Ascending aorta (tissue), 2 donors: ENCODE results near the gene HS3ST1. TPM values are rescaled to one million over a fixed set of nuclear protein-coding genes. Genes with fewer than 3 reads are reported as not detected.

Source experiments
- DNase-seq, 2 donors: peaks; one replicate each; pipeline ENCODE4 v3.0.0-alpha.2; 2019; ENCODE audit warnings: low spot score in 2 of 2
- H3K27ac ChIP-seq, 2 donors: fragments of 200-600 bp; sonication (generic); one replicate each; pipeline ENCODE4 v1.5.1; 2016 to 2017; ENCODE audit warnings: mild to moderate bottlenecking in 1 of 2
- H3K27me3 ChIP-seq: fragments of 200-600 bp; sonication (generic); one replicate; pipeline ENCODE4 v1.5.1; 2017
- H3K36me3 ChIP-seq, 2 donors: fragments of 200-600 bp; sonication (generic); one replicate each; pipeline ENCODE4 v1.5.1; 2016
- H3K4me1 ChIP-seq, 2 donors: fragments of 200-600 bp; sonication (generic); one replicate each; pipeline ENCODE4 v1.5.1; 2016 to 2017; ENCODE audit warnings: mild to moderate bottlenecking in 1 of 2
- H3K4me3 ChIP-seq, 2 donors: fragments of 200-600 bp; sonication (generic); one replicate each; pipeline ENCODE4 v1.5.1; 2016 to 2017; ENCODE audit warnings: mild to moderate bottlenecking in 1 of 2
- H3K9me3 ChIP-seq, 2 donors: fragments of 200-600 bp; sonication (generic); one replicate each; pipeline ENCODE4 v1.5.1; 2016
- CTCF ChIP-seq, 3 experiments: fragments of 200-600 bp in 2 of 3; fragments of 450-650 bp in 1 of 3; sonication (generic) in 2 of 3; IDR thresholded peaks; one replicate each; pipeline ENCODE4 v1.5.1; 2016 to 2019; ENCODE audit warnings: antibody characterized with exemption in 3 of 3, mild to moderate bottlenecking in 1 of 3, moderate library complexity in 1 of 3
- intact Hi-C: fragments of 100-400 bp; cut with DNase I; formaldehyde crosslinking; loops from one replicate; pipeline ENCODE4 v1.15.1; 2023
- total RNA-seq: library from RNA; depleted of rRNA; stranded (reverse); fragments of >200 nt; gene quantifications from one replicate; pipeline ENCODE4 v1.1.0, GENCODE V29; 2016

HS3ST1 gene
- total RNA-seq, 1 donor from 2014 or later: 0.64 TPM

GRCh38 chr4:11471046-11471441 lies 42.4 kb upstream of the HS3ST1 start:
- no peaks in the 10 kb centered on the region for H3K9me3 ChIP-seq
- H3K4me3 ChIP-seq: no peak overlapping the region
- no peak for DNase-seq
- H3K4me1 ChIP-seq: no peaks in the 10 kb centered on the region
- intact Hi-C loops: no loop called here
- no peaks in the 10 kb centered on the region for H3K36me3 ChIP-seq
- no peak for TF ChIP-seq CTCF (IDR thresholded peaks at IDR 0.05)
- H3K27me3 ChIP-seq: no peaks in the 10 kb centered on the region
- no peak overlapping the region for H3K27ac ChIP-seq

- no peak for TF ChIP-seq CTCF (IDR thresholded peaks at IDR 0.05)
- no peaks in the 10 kb centered on the region for H3K36me3 ChIP-seq
- H3K4me3 ChIP-seq: no peak overlapping the region
- no peaks in the 10 kb centered on the region for H3K4me1 ChIP-seq
- no peaks in the 10 kb centered on the region for H3K9me3 ChIP-seq
- intact Hi-C loops: no loop called here
- no peak overlapping the region for H3K27ac ChIP-seq
- H3K27me3 ChIP-seq: no peaks in the 10 kb centered on the region
- no peak for DNase-seq
Measured at GRCh38 chr4:11470438-11471045, 41.8 kb upstream of the HS3ST1 start.

- no peaks in the 10 kb centered on the region for H3K27me3 ChIP-seq
- no peak for DNase-seq
- no peaks in the 10 kb centered on the region for H3K36me3 ChIP-seq
- H3K27ac ChIP-seq: no peak overlapping the region
- H3K4me3 ChIP-seq: no peak overlapping the region
- intact Hi-C loops: no loop called here
- no peaks in the 10 kb centered on the region for H3K9me3 ChIP-seq
- TF ChIP-seq CTCF (IDR thresholded peaks at IDR 0.05): no peak
- no peaks in the 10 kb centered on the region for H3K4me1 ChIP-seq
Measured at GRCh38 chr4:11469650-11470437, 41.1 kb upstream of the HS3ST1 start.

- no peaks in the 10 kb centered on the region for H3K9me3 ChIP-seq
- H3K27ac ChIP-seq: no peak overlapping the region
- no peaks in the 10 kb centered on the region for H3K4me1 ChIP-seq
- intact Hi-C loops: no loop called here
- no peak for TF ChIP-seq CTCF (IDR thresholded peaks at IDR 0.05)
- no peak overlapping the region for H3K4me3 ChIP-seq
- no peak for DNase-seq
- no peaks in the 10 kb centered on the region for H3K27me3 ChIP-seq
- H3K36me3 ChIP-seq: no peaks in the 10 kb centered on the region
Measured at GRCh38 chr4:11468901-11469300, 40.2 kb upstream of the HS3ST1 start.

- no peak for DNase-seq
- intact Hi-C loops: no loop called here
- TF ChIP-seq CTCF (IDR thresholded peaks at IDR 0.05): no peak
- Histone ChIP-seq H3K36me3 (no peaks in the 10 kb centered on the region), H3K4me1 (no peaks in the 10 kb centered on the region), H3K27ac (no peak overlapping the region), H3K9me3 (no peaks in the 10 kb centered on the region), H3K27me3 (no peaks in the 10 kb centered on the region), H3K4me3 (no peak overlapping the region)
Measured at GRCh38 chr4:11467931-11468330, 39.2 kb upstream of the HS3ST1 start.
